H9 (cell line): ENCODE data around the gene EP300. TPM values are rescaled to one million over a fixed set of nuclear protein-coding genes. Genes with fewer than 3 reads are reported as not detected.
A peak's percentile ranks its signal among the peaks of the same experiment; 100 is the strongest.

Source experiments
- DNase-seq: peaks from one replicate; pipeline ENCODE4 v3.0.0-alpha.2; 2017
- H2AFZ ChIP-seq: one replicate; pipeline ENCODE4 v1.6.1; 2013; ENCODE audit warnings: mild to moderate bottlenecking, low read length, control low read depth, moderate library complexity
- H2AK5ac ChIP-seq: 2 replicates; pipeline ENCODE4 v1.6.1; 2013; ENCODE audit warnings: low read length, control low read depth, mixed read lengths; ENCODE audit not compliant: insufficient read length
- H2BK120ac ChIP-seq: one replicate; pipeline ENCODE4 v1.6.1; 2013; ENCODE audit warnings: low read depth, mild to moderate bottlenecking, low read length, control low read depth, inconsistent platforms; ENCODE audit not compliant: poor library complexity, severe bottlenecking
- H2BK12ac ChIP-seq: 2 replicates; pipeline ENCODE4 v1.6.1; 2013; ENCODE audit warnings: low read length, control low read depth, mixed read lengths, low read depth; ENCODE audit not compliant: insufficient read length
- H2BK15ac ChIP-seq: 2 replicates; pipeline ENCODE4 v1.6.1; 2013; ENCODE audit warnings: low read depth, low read length, control low read depth
- H2BK20ac ChIP-seq: one replicate; pipeline ENCODE4 v1.6.1; 2013; ENCODE audit warnings: low read depth, mild to moderate bottlenecking, low read length, control low read depth, inconsistent platforms; ENCODE audit not compliant: poor library complexity, severe bottlenecking
- H2BK5ac ChIP-seq: 2 replicates; pipeline ENCODE4 v1.6.1; 2013; ENCODE audit warnings: low read length, control low read depth, mixed read lengths; ENCODE audit not compliant: insufficient read length
- H3K14ac ChIP-seq: 2 replicates; pipeline ENCODE4 v1.6.1; 2013; ENCODE audit warnings: low read length, control low read depth; ENCODE audit not compliant: insufficient read depth
- H3K18ac ChIP-seq: 2 replicates; pipeline ENCODE4 v1.6.1; 2013; ENCODE audit warnings: low read depth, mild to moderate bottlenecking, mixed read lengths, low read length, control low read depth; ENCODE audit not compliant: insufficient read length
- H3K23ac ChIP-seq: 2 replicates; pipeline ENCODE4 v1.6.1; 2013; ENCODE audit warnings: low read length, control low read depth, mixed read lengths, low read depth; ENCODE audit not compliant: insufficient read length
- H3K23me2 ChIP-seq: 2 replicates; pipeline ENCODE4 v1.6.1; 2013; ENCODE audit warnings: low read depth, mild to moderate bottlenecking, mixed read lengths, low read length, control low read depth; ENCODE audit not compliant: insufficient read length, poor library complexity, severe bottlenecking
- H3K27ac ChIP-seq: 2 replicates; pipeline ENCODE4 v1.5.1; 2013; ENCODE audit warnings: low read length, control low read depth, mixed read lengths, low read depth; ENCODE audit not compliant: insufficient read length
- H3K27me3 ChIP-seq: 2 replicates; pipeline ENCODE4 v1.6.1; 2013; ENCODE audit warnings: low read length, control low read depth, inconsistent platforms; ENCODE audit not compliant: insufficient read depth
- H3K4ac ChIP-seq: 2 replicates; pipeline ENCODE4 v1.6.1; 2013; ENCODE audit warnings: low read depth, mild to moderate bottlenecking, control low read depth, inconsistent platforms, low read length, moderate library complexity
- H3K4me1 ChIP-seq: 2 replicates; pipeline ENCODE4 v1.6.1; 2013; ENCODE audit warnings: low read length, control low read depth, inconsistent platforms; ENCODE audit not compliant: insufficient read depth
- H3K4me2 ChIP-seq: 2 replicates; pipeline ENCODE4 v1.6.1; 2013; ENCODE audit warnings: low read length, control low read depth, mixed read lengths; ENCODE audit not compliant: insufficient read length, insufficient read depth
- H3K56ac ChIP-seq: 2 replicates; pipeline ENCODE4 v1.6.1; 2013; ENCODE audit warnings: low read depth, mild to moderate bottlenecking, mixed read lengths, low read length, control low read depth; ENCODE audit not compliant: insufficient read length
- H3K79me1 ChIP-seq: 2 replicates; pipeline ENCODE4 v1.6.1; 2013; ENCODE audit warnings: low read depth, mild to moderate bottlenecking, moderate library complexity, low read length, control low read depth, inconsistent platforms; ENCODE audit not compliant: insufficient read depth, poor library complexity, severe bottlenecking
- H3K79me2 ChIP-seq: 2 replicates; pipeline ENCODE4 v1.6.1; 2013; ENCODE audit warnings: low read length, control low read depth, inconsistent platforms; ENCODE audit not compliant: insufficient read depth
- H3K9ac ChIP-seq: 2 replicates; pipeline ENCODE4 v1.6.1; 2013; ENCODE audit warnings: low read length, control low read depth, mixed read lengths; ENCODE audit not compliant: insufficient read length; ENCODE audit errors: extremely low read depth
- H3K9me3 ChIP-seq: one replicate; pipeline ENCODE4 v1.6.1; 2013; ENCODE audit warnings: low read depth, low read length, inconsistent platforms; ENCODE audit not compliant: control insufficient read depth
- H3T11ph ChIP-seq: one replicate; pipeline ENCODE4 v1.6.1; 2013; ENCODE audit warnings: mild to moderate bottlenecking, low read length, control low read depth, inconsistent platforms
- H4K20me1 ChIP-seq: one replicate; pipeline ENCODE4 v1.6.1; 2013; ENCODE audit not compliant: control insufficient read depth, insufficient read length, insufficient read depth
- H4K5ac ChIP-seq: 2 replicates; pipeline ENCODE4 v1.6.1; 2013; ENCODE audit warnings: low read depth, mild to moderate bottlenecking, mixed read lengths, low read length, control low read depth; ENCODE audit not compliant: insufficient read length
- H4K8ac ChIP-seq: replicated peaks from 2 replicates; pipeline ENCODE4 v1.6.1; 2013; ENCODE audit warnings: low read length, control low read depth, mixed read lengths, low read depth; ENCODE audit not compliant: insufficient read length
- H4K91ac ChIP-seq: 2 replicates; pipeline ENCODE4 v1.6.1; 2013; ENCODE audit warnings: low read depth, mild to moderate bottlenecking, moderate library complexity, mixed read lengths, low read length, control low read depth; ENCODE audit not compliant: insufficient read length
- H3K27ac Mint-ChIP-seq, 3 experiments: 2 replicates in 2 of 3; 3 replicates in 1 of 3; pipeline ENCODE4 v1.8.0; 2020 to 2021; ENCODE audit warnings: mixed read lengths in 3 of 3, mild to moderate bottlenecking in 1 of 3, moderate library complexity in 1 of 3
- H3K27me3 Mint-ChIP-seq: 2 replicates; pipeline ENCODE4 v1.8.0; 2021; ENCODE audit warnings: low read depth, mild to moderate bottlenecking, moderate library complexity, mixed read lengths
- H3K36me3 Mint-ChIP-seq, 3 experiments: 2 replicates in 2 of 3; 3 replicates in 1 of 3; pipeline ENCODE4 v1.8.0; 2020 to 2021; ENCODE audit warnings: low read depth in 3 of 3, mixed read lengths in 3 of 3; ENCODE audit not compliant: insufficient read depth in 1 of 3
- H3K4me1 Mint-ChIP-seq, 2 experiments: 2 replicates each; pipeline ENCODE4 v1.8.0; 2020; ENCODE audit warnings: mixed read lengths in 2 of 2
- H3K4me3 Mint-ChIP-seq, 2 experiments: 2 replicates in 1 of 2; 3 replicates in 1 of 2; pipeline ENCODE4 v1.8.0; 2020 to 2021; ENCODE audit warnings: mild to moderate bottlenecking in 2 of 2, mixed read lengths in 2 of 2, moderate library complexity in 1 of 2
- H3K9me3 Mint-ChIP-seq, 2 experiments: 2 replicates in 1 of 2; 3 replicates in 1 of 2; pipeline ENCODE4 v1.8.0; 2020; ENCODE audit warnings: mild to moderate bottlenecking in 2 of 2, mixed read lengths in 2 of 2, moderate library complexity in 1 of 2
- WGBS: extraction: QIAGEN DNeasy Blood & Tissue Kit; methylation state at CpG from one replicate; pipeline ENCODE4 v1.1.7; 2013; ENCODE audit warnings: missing lambda C conversion rate, low lambda C conversion rate, mixed read lengths; ENCODE audit not compliant: insufficient read length; ENCODE audit errors: extremely low coverage; 5-methylcytosine and 5-hydroxymethylcytosine counted together
- total RNA-seq: library from RNA; stranded (reverse); gene quantifications from 2 replicates; pipeline ENCODE4 v1.2.1, GENCODE V29; 2021
- TF ChIP-seq, protein P1 (sequence below): fragments of 200-600 bp; sonication (generic); conservative IDR thresholded peaks from 3 replicates; pipeline ENCODE4 v1.8.0; 2021; ENCODE audit warnings: antibody characterized with exemption, mild to moderate bottlenecking

EP300 gene
- total RNA-seq, 1 experiment from 2014 or later, result 136 TPM

DNA sequence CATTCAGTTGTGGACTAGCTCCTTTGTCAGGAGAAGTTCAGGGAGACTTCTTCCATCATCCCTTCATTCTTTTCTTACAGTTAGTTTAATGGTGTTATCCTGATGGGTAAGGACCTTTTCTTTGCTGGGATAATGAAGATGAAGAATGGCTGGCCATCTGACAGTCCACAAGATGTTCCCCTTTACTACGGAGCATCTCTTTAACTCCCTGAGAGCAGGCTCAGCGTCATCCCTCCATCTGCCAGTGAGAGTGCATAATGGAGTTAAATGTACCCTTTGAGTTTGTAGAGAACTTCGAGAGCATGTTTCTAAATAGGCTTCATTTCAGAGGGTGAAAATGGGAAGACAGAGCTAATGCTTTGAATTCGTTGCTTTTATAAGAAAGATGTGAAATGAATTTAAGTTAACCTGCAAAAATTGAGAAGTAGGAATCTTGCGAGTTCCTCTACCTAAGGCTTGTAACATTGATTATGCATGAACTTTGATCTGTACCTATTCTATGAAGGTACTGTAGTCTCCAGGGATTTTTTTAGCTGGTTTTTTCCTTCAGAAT is 1.7 kb downstream of the EP300 start:
- H2BK120ac ChIP-seq, result no peak overlapping the region
- no peaks in the 10 kb centered on the region for H3K27me3 ChIP-seq
- no peak overlapping the region for H2AK5ac ChIP-seq
- no peaks in the 10 kb centered on the region for H3K9me3 ChIP-seq
- H2AFZ ChIP-seq, result no peak overlapping the region
- H3K36me3 Mint-ChIP-seq, result peaks cover 9 to 31% (median 28%) of the 10 kb centered on the region in 3 experiments
- peaks cover 14% of the 10 kb centered on the region for H3K23me2 ChIP-seq
- no peak overlapping the region for H3K27ac ChIP-seq
- no peak overlapping the region for H2BK5ac ChIP-seq
- TF ChIP-seq, protein P1, sequence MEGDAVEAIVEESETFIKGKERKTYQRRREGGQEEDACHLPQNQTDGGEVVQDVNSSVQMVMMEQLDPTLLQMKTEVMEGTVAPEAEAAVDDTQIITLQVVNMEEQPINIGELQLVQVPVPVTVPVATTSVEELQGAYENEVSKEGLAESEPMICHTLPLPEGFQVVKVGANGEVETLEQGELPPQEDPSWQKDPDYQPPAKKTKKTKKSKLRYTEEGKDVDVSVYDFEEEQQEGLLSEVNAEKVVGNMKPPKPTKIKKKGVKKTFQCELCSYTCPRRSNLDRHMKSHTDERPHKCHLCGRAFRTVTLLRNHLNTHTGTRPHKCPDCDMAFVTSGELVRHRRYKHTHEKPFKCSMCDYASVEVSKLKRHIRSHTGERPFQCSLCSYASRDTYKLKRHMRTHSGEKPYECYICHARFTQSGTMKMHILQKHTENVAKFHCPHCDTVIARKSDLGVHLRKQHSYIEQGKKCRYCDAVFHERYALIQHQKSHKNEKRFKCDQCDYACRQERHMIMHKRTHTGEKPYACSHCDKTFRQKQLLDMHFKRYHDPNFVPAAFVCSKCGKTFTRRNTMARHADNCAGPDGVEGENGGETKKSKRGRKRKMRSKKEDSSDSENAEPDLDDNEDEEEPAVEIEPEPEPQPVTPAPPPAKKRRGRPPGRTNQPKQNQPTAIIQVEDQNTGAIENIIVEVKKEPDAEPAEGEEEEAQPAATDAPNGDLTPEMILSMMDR, result no peak
- H3K14ac ChIP-seq, result no peak overlapping the region
- H3K9ac ChIP-seq, result peak overlapping the region; percentile 89
- peaks cover 62% of the 10 kb centered on the region for H3K79me2 ChIP-seq
- H4K8ac ChIP-seq, result no peak overlapping the region
- H3K4me1 ChIP-seq, result no peaks in the 10 kb centered on the region; the same call in 1 of the 2 replicates
- no peak overlapping the region for H2BK12ac ChIP-seq
- no peak overlapping the region for H3K18ac ChIP-seq
- 0 out of 7 replicates have a peak overlapping the region, but pooled peaks of 1 of the 3 experiments have one; percentile 20 for H3K27ac Mint-ChIP-seq
- peak overlapping the region; percentile 96 to 99 for H3K4me3 Mint-ChIP-seq
- no peak overlapping the region for H3T11ph ChIP-seq
- no peaks in the 10 kb centered on the region for H3K27me3 Mint-ChIP-seq
- no peak overlapping the region for H3K23ac ChIP-seq
- H3K4ac ChIP-seq, result no peak overlapping the region
- H4K20me1 ChIP-seq, result no peaks in the 10 kb centered on the region
- H3K4me2 ChIP-seq, result peak overlapping the region; percentile 93
- no peak overlapping the region for H2BK20ac ChIP-seq
- H3K9me3 Mint-ChIP-seq, result no peaks in the 10 kb centered on the region
- no CpG with 5 or more reads among the region's 5 CpGs for WGBS
- no peak overlapping the region for H3K56ac ChIP-seq
- H4K91ac ChIP-seq, result no peak overlapping the region
- no peaks in the 10 kb centered on the region for H3K79me1 ChIP-seq
- no peak overlapping the region for H2BK15ac ChIP-seq
- H4K5ac ChIP-seq, result no peak overlapping the region
- H3K4me1 Mint-ChIP-seq, result peaks cover 37 to 38% of the 10 kb centered on the region in 2 experiments
- no peak for DNase-seq
